ENCODE results near the gene VWA8.
"Not testable (repeated sequence)": the region's sequence is repeated elsewhere in the genome, so short reads cannot be mapped to it uniquely, and the experiment has no call there.

DNA sequence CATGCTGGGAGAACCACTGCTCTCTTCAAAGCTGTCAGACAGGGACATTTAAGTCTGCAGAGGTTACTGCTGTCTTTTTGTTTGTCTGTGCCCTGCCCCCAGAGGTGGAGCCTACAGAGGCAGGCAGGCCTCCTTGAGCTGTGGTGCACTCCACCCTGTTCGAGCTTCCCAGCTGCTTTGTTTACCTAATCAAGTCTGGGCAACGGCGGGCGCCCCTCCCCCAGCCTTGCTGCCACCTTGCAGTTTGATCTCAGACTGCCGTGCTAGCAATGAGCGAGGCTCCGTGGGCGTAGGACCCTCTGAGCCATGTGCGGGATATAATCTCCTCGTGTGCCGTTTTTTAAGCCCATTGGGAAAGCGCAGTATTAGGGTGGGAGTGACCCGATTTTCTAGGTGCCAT lies 420.7 kb downstream of the VWA8 start:
- TF ChIP-seq GLIS1 (tag by site-specific recombination; IDR thresholded peaks at IDR 0.05); ZNF184 (tag by site-specific recombination; IDR thresholded peaks at IDR 0.05); ZNF311 (tag by site-specific recombination; IDR thresholded peaks at IDR 0.05; ENCODE audit: borderline replicate concordance); ZNF707 (tag by site-specific recombination; IDR thresholded peaks at IDR 0.05); SP2 (tag by site-specific recombination; IDR thresholded peaks at IDR 0.05); ZNF223 (tag by site-specific recombination; IDR thresholded peaks at IDR 0.05); ZNF174 (tag by site-specific recombination; IDR thresholded peaks at IDR 0.05); ZNF596 (tag by site-specific recombination; IDR thresholded peaks at IDR 0.05): not testable (repeated sequence)
- TF ChIP-seq, protein P1, sequence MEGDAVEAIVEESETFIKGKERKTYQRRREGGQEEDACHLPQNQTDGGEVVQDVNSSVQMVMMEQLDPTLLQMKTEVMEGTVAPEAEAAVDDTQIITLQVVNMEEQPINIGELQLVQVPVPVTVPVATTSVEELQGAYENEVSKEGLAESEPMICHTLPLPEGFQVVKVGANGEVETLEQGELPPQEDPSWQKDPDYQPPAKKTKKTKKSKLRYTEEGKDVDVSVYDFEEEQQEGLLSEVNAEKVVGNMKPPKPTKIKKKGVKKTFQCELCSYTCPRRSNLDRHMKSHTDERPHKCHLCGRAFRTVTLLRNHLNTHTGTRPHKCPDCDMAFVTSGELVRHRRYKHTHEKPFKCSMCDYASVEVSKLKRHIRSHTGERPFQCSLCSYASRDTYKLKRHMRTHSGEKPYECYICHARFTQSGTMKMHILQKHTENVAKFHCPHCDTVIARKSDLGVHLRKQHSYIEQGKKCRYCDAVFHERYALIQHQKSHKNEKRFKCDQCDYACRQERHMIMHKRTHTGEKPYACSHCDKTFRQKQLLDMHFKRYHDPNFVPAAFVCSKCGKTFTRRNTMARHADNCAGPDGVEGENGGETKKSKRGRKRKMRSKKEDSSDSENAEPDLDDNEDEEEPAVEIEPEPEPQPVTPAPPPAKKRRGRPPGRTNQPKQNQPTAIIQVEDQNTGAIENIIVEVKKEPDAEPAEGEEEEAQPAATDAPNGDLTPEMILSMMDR (tag by site-specific recombination; IDR thresholded peaks at IDR 0.05) = not testable (repeated sequence)
